Neuronal stem cell (in vitro differentiated cells): ENCODE data around the gene SIGLEC1.
A peak's percentile ranks its signal among the peaks of the same experiment; 100 is the strongest.

Source experiments
- DNase-seq: peaks from one replicate; pipeline ENCODE4 v3.0.0-alpha.2; 2013; ENCODE audit warnings: low spot score
- H2AFZ ChIP-seq: one replicate; pipeline ENCODE4 v1.6.1; 2013; ENCODE audit warnings: mild to moderate bottlenecking, low read length, inconsistent platforms
- H2AK5ac ChIP-seq: 2 replicates; pipeline ENCODE4 v1.6.1; 2013; ENCODE audit warnings: low read depth, mild to moderate bottlenecking, inconsistent platforms, low read length, moderate library complexity, mixed read lengths
- H2BK120ac ChIP-seq: 2 replicates; pipeline ENCODE4 v1.6.1; 2013; ENCODE audit warnings: low read depth, mild to moderate bottlenecking, inconsistent platforms, low read length, moderate library complexity, mixed read lengths
- H2BK12ac ChIP-seq: one replicate; pipeline ENCODE4 v1.6.1; 2013; ENCODE audit warnings: low read length, inconsistent platforms
- H2BK15ac ChIP-seq: 2 replicates; pipeline ENCODE4 v1.6.1; 2013; ENCODE audit warnings: mild to moderate bottlenecking, low read length, inconsistent platforms, mixed read lengths
- H2BK5ac ChIP-seq: one replicate; pipeline ENCODE4 v1.6.1; 2013; ENCODE audit warnings: inconsistent platforms, mild to moderate bottlenecking, low read length, moderate library complexity
- H3K14ac ChIP-seq: one replicate; pipeline ENCODE4 v1.6.1; 2013; ENCODE audit warnings: low read length, inconsistent platforms
- H3K18ac ChIP-seq: 2 replicates; pipeline ENCODE4 v1.6.1; 2013; ENCODE audit warnings: low read length, inconsistent platforms
- H3K23ac ChIP-seq: 2 replicates; pipeline ENCODE4 v1.6.1; 2013; ENCODE audit warnings: low read depth, mild to moderate bottlenecking, mixed read lengths, low read length, inconsistent platforms; ENCODE audit not compliant: poor library complexity
- H3K27ac ChIP-seq: replicated peaks from 3 replicates; pipeline ENCODE4 v1.5.1; 2013; ENCODE audit warnings: low read length, inconsistent platforms
- H3K27me3 ChIP-seq, 3 experiments: 2 replicates each; pipeline ENCODE4 v1.6.1; 2013; ENCODE audit warnings: low read length in 3 of 3, mild to moderate bottlenecking in 2 of 3, inconsistent platforms in 1 of 3, low read depth in 1 of 3, mixed read lengths in 1 of 3, moderate library complexity in 1 of 3; ENCODE audit not compliant: control insufficient read depth in 3 of 3, insufficient read depth in 3 of 3
- H3K36me3 ChIP-seq, 2 donors: replicated peaks in 1 of 2; 2 replicates each; pipeline ENCODE4 v1.6.1; 2013; ENCODE audit warnings: low read length in 2 of 2; ENCODE audit not compliant: control insufficient read depth in 2 of 2, insufficient read depth in 2 of 2
- H3K4ac ChIP-seq: 2 replicates; pipeline ENCODE4 v1.6.1; 2013; ENCODE audit warnings: inconsistent platforms, mild to moderate bottlenecking, low read length, moderate library complexity
- H3K4me1 ChIP-seq, 2 donors: 1 replicate in 1 of 2; 2 replicates in 1 of 2; pipeline ENCODE4 v1.6.1; 2013; ENCODE audit warnings: low read length in 2 of 2, low read depth in 1 of 2; ENCODE audit not compliant: control insufficient read depth in 2 of 2, insufficient read depth in 1 of 2
- H3K4me2 ChIP-seq: one replicate; pipeline ENCODE4 v1.6.1; 2013; ENCODE audit warnings: mild to moderate bottlenecking, low read length, inconsistent platforms; ENCODE audit not compliant: insufficient read depth, poor library complexity, severe bottlenecking
- H3K4me3 ChIP-seq, 2 donors: 2 replicates each; pipeline ENCODE4 v1.5.1; 2013; ENCODE audit warnings: low read length in 2 of 2, mild to moderate bottlenecking in 2 of 2, inconsistent platforms in 1 of 2, moderate library complexity in 1 of 2
- H3K79me1 ChIP-seq: one replicate; pipeline ENCODE4 v1.6.1; 2013; ENCODE audit warnings: low read depth, mild to moderate bottlenecking, inconsistent platforms, low read length, moderate library complexity
- H3K9ac ChIP-seq: one replicate; pipeline ENCODE4 v1.6.1; 2013; ENCODE audit warnings: mild to moderate bottlenecking, low read depth, low read length, inconsistent platforms; ENCODE audit not compliant: poor library complexity
- H3K9me3 ChIP-seq, 2 donors: replicated peaks in 1 of 2; 2 replicates each; pipeline versions ENCODE3 to v1.6.1; 2013; ENCODE audit warnings: low read length in 2 of 2, mild to moderate bottlenecking in 2 of 2, inconsistent platforms in 1 of 2, low read depth in 1 of 2, mixed read lengths in 1 of 2, moderate library complexity in 1 of 2; ENCODE audit not compliant: control insufficient read depth in 2 of 2, insufficient read depth in 1 of 2
- H4K8ac ChIP-seq: one replicate; pipeline ENCODE4 v1.6.1; 2013; ENCODE audit warnings: low read depth, mild to moderate bottlenecking, inconsistent platforms, low read length, moderate library complexity
- H4K91ac ChIP-seq: one replicate; pipeline ENCODE4 v1.6.1; 2013; ENCODE audit warnings: low read length, low read depth, mild to moderate bottlenecking, inconsistent platforms; ENCODE audit not compliant: poor library complexity
- WGBS, 2 donors: extraction: QIAGEN DNeasy Blood & Tissue Kit; methylation state at CpG; one replicate each; pipeline ENCODE4 v1.1.7; 2013; ENCODE audit warnings: missing lambda C conversion rate in 2 of 2, mixed read lengths in 1 of 2; ENCODE audit not compliant: insufficient read length in 2 of 2, insufficient replicate concordance in 1 of 2; ENCODE audit errors: extremely low coverage in 2 of 2; 5-methylcytosine and 5-hydroxymethylcytosine counted together

Gene SIGLEC1

GRCh38 chr20:3744806-3745685 is 32.6 kb upstream of the SIGLEC1 start:
- Histone ChIP-seq H3K36me3 (no peaks in the 10 kb centered on the region), H2AFZ (peak overlapping the region; percentile 78), H3K4me1 (peaks cover 4 to 10% of the 10 kb centered on the region in 2 donors), H2BK120ac (no peak overlapping the region), H3K4ac (no peak overlapping the region), H4K8ac (peak overlapping the region; percentile 27), H3K9me3 (peaks cover 0 to 2% of the 10 kb centered on the region in 2 donors), H4K91ac (no peak overlapping the region), H2AK5ac (peak overlapping the region; percentile 67), H2BK5ac (peak overlapping the region; percentile 26), H3K18ac (peak overlapping the region; percentile 6), H2BK12ac (no peak overlapping the region), H3K27ac (no peak overlapping the region), H2BK15ac (no peak overlapping the region), H3K23ac (peak overlapping the region; percentile 75), H3K27me3 (peaks cover 4 to 46% (median 27%) of the 10 kb centered on the region in 3 experiments), H3K79me1 (no peaks in the 10 kb centered on the region), H3K4me2 (peak overlapping the region; percentile 60), H3K4me3 (peak overlapping the region in 1 of 2 donors; percentile 67), H3K9ac (peak overlapping the region; percentile 30), H3K14ac (no peak overlapping the region)
- peak; percentile 68 for DNase-seq
- no CpG with 5 or more reads among the region's 45 CpGs for WGBS, 2 donors

GRCh38 chr20:3744037-3744436 is 31.6 kb upstream of the SIGLEC1 start:
- H4K91ac ChIP-seq = no peak overlapping the region
- no peak overlapping the region for H2BK12ac ChIP-seq
- no peak overlapping the region for H3K23ac ChIP-seq
- no peak overlapping the region for H2AFZ ChIP-seq
- H3K27me3 ChIP-seq = peaks cover 2 to 38% (median 27%) of the 10 kb centered on the region in 3 experiments
- no peak for DNase-seq
- H3K4me1 ChIP-seq = peaks cover 13% of the 10 kb centered on the region in 2 donors
- no peaks in the 10 kb centered on the region for H3K79me1 ChIP-seq
- no peak overlapping the region for H2AK5ac ChIP-seq
- H3K9me3 ChIP-seq = peaks cover 0 to 2% of the 10 kb centered on the region in 2 donors
- no peak overlapping the region for H3K4me3 ChIP-seq
- no peak overlapping the region for H3K9ac ChIP-seq
- no peak overlapping the region for H2BK120ac ChIP-seq
- no peak overlapping the region for H2BK15ac ChIP-seq
- H3K36me3 ChIP-seq = no peaks in the 10 kb centered on the region
- no peak overlapping the region for H3K4me2 ChIP-seq
- no peak overlapping the region for H3K14ac ChIP-seq
- H4K8ac ChIP-seq = no peak overlapping the region
- no peak overlapping the region for H3K4ac ChIP-seq
- no peak overlapping the region for H3K27ac ChIP-seq
- no peak overlapping the region for H2BK5ac ChIP-seq
- WGBS, 2 donors = no CpG with 5 or more reads among the region's 1 CpG
- no peak overlapping the region for H3K18ac ChIP-seq

GRCh38 chr20:3743251-3743650 is 30.9 kb upstream of the SIGLEC1 start:
- no peak overlapping the region for H3K4me3 ChIP-seq
- H3K4ac ChIP-seq = no peak overlapping the region
- no peak for DNase-seq
- no peak overlapping the region for H3K4me2 ChIP-seq
- WGBS, 2 donors = no CpG with 5 or more reads among the region's 2 CpGs
- H2AFZ ChIP-seq = no peak overlapping the region
- no peaks in the 10 kb centered on the region for H3K79me1 ChIP-seq
- H3K14ac ChIP-seq = no peak overlapping the region
- H3K18ac ChIP-seq = no peak overlapping the region
- H3K27ac ChIP-seq = no peak overlapping the region
- peaks cover 13 to 19% of the 10 kb centered on the region in 2 donors for H3K4me1 ChIP-seq
- no peak overlapping the region for H2BK12ac ChIP-seq
- no peak overlapping the region for H3K9ac ChIP-seq
- H3K23ac ChIP-seq = no peak overlapping the region
- H4K8ac ChIP-seq = no peak overlapping the region
- H2BK120ac ChIP-seq = no peak overlapping the region
- H2AK5ac ChIP-seq = no peak overlapping the region
- no peak overlapping the region for H2BK15ac ChIP-seq
- H3K9me3 ChIP-seq = peaks cover 0 to 2% of the 10 kb centered on the region in 2 donors
- H3K36me3 ChIP-seq = no peaks in the 10 kb centered on the region
- no peak overlapping the region for H2BK5ac ChIP-seq
- peaks cover 2 to 33% (median 27%) of the 10 kb centered on the region in 3 experiments for H3K27me3 ChIP-seq
- H4K91ac ChIP-seq = no peak overlapping the region

- no CpG with 5 or more reads among the region's 7 CpGs for WGBS, 2 donors
- Histone ChIP-seq H2BK15ac (no peak overlapping the region), H3K27ac (no peak overlapping the region)
These were observed 29.5 kb upstream of the SIGLEC1 start for GRCh38 chr20:3741836-3742458.

More at GRCh38 chr20:3741836-3742458, 29.5 kb upstream of the SIGLEC1 start:
- no peak overlapping the region for H4K91ac ChIP-seq
- H3K4me2 ChIP-seq = no peak overlapping the region
- no peak overlapping the region for H2BK12ac ChIP-seq
- no peaks in the 10 kb centered on the region for H3K79me1 ChIP-seq
- H3K14ac ChIP-seq = no peak overlapping the region
- H4K8ac ChIP-seq = no peak overlapping the region
- H3K9me3 ChIP-seq = peaks cover 0 to 2% of the 10 kb centered on the region in 2 donors
- H3K36me3 ChIP-seq = no peaks in the 10 kb centered on the region
- peak overlapping the region; percentile 69 for H2AK5ac ChIP-seq
- no peak overlapping the region for H3K4ac ChIP-seq
- H3K23ac ChIP-seq = no peak overlapping the region
- H3K27me3 ChIP-seq = peaks cover 2 to 27% (median 23%) of the 10 kb centered on the region in 3 experiments
- H3K18ac ChIP-seq = peak overlapping the region; percentile 27
- no peak overlapping the region for H2BK5ac ChIP-seq
- peaks cover 13 to 19% of the 10 kb centered on the region in 2 donors for H3K4me1 ChIP-seq
- H3K4me3 ChIP-seq = no peak overlapping the region
- no peak overlapping the region for H3K9ac ChIP-seq
- peak overlapping the region; percentile 74 for H2AFZ ChIP-seq
- H2BK120ac ChIP-seq = no peak overlapping the region
- no peak for DNase-seq
